GM21529 (cell line): ENCODE results near the gene TTPAL.

Source experiments
- ATAC-seq: cut with Tn5 transposase; IDR thresholded peaks from one replicate; pipeline ENCODE4 v1.9.1; 2021; ENCODE audit not compliant: unreplicated experiment

Gene TTPAL, protein sequence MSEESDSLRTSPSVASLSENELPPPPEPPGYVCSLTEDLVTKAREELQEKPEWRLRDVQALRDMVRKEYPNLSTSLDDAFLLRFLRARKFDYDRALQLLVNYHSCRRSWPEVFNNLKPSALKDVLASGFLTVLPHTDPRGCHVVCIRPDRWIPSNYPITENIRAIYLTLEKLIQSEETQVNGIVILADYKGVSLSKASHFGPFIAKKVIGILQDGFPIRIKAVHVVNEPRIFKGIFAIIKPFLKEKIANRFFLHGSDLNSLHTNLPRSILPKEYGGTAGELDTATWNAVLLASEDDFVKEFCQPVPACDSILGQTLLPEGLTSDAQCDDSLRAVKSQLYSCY

DNA sequence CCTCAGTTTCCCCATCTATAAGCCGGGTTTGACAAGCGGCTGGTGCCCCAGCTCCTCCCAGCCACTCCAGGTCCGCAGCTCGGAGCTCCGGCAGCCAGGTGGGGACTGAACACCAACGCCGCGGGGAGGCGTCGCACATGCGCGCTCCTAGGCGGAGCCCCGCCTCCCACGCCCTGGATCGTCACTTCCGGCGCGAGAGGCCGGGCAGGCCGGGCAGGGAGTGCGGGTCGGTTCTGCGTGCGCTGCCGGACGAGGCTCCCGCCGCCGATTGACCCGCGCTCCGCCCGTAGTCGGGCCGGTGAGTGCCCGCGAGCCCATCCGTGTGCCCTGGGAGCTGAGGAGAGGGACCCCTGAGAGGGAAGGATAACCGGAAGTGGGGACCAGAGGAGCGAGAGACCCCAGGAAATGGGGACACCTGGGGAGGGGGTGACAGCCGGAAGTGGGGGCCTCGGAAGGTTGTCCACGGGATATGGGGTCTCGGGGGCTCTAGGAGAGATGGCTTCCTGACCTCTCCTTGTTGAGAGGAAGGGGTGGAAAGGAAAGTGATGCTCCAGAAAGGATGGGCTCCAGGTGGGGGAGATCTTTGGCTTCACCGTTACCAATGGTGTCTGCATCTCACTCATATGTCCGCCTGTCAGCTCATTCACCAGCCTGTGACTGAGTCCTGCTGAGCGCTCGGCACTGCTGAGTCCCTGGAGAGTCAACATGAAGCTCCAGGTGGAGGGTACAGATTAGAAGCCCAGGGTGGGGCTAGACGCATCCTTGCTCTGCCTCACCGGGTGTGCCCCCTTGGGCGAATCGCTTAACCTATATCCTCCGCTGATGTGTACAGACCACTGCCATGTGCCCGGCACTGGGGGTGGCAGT lies at the start of gene TTPAL:
TTPAL (plus strand) TSS at position 181 of the 867 bp plus-strand sequence. CDS start 4,126 bp downstream, outside the sequence.
- ATAC-seq, result peak; percentile 91

DNA sequence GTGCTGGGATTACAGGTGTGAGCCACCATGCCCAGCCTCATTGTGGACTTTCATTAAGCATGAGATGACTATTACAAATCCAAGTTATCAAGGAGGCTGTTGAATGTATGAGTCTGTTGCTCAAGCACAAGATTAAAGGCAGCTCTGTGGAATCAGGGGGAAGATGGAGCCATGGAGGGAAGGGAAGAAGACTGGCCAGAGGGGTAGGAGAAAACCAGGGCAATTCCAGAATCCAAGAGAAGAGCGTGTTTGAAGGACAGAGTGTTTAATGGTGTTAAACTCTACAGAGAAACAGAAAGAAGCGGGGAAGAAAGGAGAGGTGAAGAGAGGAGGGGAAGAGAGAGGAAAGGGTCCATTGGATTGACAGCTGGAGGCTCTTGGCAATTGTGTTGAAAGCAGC lies 49.8 kb upstream of the TTPAL start:
- no peak for ATAC-seq

DNA sequence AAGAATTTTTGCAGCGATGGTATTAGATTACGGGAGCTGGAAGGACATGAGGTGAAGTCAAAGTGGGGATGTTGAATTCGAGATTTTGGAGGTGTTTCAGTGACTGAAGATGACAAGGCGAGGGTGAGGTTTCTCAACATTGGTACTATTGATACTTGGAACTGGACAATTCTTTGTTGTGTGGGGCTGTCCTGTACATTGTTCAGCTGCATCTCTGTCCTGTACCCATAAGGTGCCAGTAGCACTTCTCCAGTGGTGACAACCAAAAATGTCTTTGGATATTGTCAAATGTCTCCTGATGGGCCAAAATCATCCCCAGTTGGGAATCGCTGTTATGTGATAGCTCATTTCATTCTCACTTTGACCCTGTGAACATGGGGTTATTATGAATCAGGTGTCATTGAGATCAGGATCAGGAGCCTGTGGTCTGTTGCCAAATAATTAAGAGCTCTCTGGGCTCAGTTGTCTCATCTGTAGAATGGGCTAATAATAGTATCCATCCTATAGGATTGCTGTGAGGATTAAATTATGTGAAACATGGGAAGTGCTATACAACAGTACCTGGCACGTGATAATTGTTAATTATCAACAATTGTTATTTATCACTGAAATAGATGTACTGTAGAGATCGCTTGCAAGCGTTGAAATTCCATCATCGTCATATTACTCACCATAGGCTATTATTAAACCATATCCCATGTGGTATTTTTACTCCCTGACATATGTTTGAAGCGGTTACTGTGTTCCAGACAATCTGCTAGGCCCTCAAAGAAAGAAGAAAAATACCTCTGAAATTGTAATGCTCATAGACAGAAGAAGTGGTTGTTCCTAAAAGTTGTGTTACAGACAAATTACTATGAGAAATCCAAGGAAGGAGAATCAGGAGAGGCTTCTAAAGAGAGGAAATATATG lies 48.5 kb upstream of the TTPAL start:
- no peak for ATAC-seq

DNA sequence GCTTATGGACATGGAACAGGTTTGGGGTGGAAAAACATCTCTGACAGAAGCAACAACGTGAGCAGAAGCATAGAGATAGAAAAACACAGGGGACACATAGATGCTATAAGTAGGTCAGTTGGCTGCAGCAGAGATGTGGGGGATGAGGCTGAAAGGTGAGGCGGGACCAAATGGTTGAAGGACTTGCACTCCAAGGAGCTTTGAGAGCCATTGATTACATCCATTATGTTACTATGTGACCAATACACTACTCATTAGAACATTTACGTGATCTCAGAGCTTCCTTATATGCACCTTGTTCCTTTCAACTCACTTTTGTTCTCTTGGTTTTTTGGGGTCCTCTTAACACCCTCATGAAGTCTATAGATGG lies 47.9 kb upstream of the TTPAL start:
- no peak for ATAC-seq

DNA sequence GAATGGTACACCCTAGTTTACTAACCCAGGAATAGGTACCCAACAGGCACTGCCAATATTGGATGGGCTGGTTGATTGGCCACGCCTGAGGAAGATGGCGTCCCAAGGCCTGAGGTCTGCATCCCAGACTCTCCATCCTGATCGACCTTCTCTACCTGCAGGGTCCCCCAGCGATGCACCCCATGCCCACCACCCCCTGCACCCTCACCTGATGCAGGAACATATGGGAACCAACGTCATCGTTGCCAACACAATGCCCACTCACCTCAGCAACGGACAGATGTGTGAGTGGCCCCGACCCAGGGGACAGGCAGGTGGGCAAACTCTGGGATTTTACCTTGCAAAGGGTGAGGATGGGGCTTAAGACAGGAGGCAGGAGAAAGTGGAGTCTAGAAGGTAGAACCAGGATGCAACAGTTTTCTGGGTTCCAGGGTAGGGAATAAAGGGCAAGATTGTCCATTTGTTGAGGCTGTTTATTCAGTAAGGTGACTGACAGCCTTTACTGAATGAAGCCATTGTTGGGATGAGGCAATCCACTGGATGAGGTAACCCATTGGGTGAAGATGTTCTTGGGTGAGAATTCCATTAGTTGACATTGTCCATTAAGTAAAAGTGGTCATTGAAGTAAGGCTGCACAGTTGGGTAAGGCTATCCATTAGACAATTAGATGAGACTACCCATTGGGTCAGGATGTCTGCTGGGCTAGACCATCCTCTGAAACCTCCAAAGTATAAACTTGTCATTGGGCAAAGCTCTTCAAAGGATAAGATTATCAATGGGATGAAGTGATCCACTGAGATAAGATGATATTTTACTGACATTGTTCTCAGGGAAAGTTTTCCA lies 47.3 kb upstream of the TTPAL start:
- ATAC-seq, result no peak

DNA sequence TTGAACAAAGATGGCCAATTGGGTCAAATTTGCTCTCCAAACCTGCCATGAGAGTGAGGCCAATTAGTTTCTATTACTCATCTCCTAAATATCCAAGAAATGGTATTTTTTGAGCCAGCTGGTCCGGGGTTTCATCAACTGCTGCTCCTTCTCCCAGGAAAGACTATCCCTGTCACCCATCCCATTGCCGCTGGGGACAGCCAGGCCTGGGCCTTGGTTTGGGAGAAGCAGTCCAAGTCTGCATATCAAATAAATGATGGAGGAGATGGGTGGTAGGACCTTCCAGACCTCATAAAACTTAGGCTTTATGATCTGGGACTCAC lies 46.7 kb upstream of the TTPAL start:
- ATAC-seq, result no peak

DNA sequence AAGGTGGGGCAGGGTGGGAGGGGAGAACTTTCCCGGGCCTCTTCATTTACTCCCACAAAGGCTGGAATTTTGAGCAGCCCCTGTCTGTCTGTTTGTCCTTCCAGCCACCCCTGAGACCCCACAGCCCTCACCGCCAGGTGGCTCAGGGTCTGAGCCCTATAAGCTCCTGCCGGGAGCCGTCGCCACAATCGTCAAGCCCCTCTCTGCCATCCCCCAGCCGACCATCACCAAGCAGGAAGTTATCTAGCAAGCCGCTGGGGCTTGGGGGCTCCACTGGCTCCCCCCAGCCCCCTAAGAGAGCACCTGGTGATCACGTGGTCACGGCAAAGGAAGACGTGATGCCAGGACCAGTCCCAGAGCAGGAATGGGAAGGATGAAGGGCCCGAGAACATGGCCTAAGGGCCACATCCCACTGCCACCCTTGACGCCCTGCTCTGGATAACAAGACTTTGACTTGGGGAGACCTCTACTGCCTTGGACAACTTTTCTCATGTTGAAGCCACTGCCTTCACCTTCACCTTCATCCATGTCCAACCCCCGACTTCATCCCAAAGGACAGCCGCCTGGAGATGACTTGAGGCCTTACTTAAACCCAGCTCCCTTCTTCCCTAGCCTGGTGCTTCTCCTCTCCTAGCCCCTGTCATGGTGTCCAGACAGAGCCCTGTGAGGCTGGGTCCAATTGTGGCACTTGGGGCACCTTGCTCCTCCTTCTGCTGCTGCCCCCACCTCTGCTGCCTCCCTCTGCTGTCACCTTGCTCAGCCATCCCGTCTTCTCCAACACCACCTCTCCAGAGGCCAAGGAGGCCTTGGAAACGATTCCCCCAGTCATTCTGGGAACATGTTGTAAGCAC lies 46.0 kb upstream of the TTPAL start:
- no peak for ATAC-seq

DNA sequence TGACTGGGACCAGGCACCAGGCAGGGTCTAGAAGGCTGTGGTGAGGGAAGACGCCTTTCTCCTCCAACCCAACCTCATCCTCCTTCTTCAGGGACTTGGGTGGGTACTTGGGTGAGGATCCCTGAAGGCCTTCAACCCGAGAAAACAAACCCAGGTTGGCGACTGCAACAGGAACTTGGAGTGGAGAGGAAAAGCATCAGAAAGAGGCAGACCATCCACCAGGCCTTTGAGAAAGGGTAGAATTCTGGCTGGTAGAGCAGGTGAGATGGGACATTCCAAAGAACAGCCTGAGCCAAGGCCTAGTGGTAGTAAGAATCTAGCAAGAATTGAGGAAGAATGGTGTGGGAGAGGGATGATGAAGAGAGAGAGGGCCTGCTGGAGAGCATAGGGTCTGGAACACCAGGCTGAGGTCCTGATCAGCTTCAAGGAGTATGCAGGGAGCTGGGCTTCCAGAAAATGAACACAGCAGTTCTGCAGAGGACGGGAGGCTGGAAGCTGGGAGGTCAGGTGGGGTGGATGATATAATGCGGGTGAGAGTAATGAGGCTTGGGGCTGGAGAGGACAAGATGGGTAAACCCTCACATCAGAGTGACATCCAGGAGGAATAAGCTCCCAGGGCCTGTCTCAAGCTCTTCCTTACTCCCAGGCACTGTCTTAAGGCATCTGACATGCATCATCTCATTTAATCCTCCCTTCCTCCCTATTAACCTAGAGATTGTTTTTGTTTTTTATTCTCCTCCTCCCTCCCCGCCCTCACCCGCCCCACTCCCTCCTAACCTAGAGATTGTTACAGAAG lies 45.2 kb upstream of the TTPAL start:
- no peak for ATAC-seq

DNA sequence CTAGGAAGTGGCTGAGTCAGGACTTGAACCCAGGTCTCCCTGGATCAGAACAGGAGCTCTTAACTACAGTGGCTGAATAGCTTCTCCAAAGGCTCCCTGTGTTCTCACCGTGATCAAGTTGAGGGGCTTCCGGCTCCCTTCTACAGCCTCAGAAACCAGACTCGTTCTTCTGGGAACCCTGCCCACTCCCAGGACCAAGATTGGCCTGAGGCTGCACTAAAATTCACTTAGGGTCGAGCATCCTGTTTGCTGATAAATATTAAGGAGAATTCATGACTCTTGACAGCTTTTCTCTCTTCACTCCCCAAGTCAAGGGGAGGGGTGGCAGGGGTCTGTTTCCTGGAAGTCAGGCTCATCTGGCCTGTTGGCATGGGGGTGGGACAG lies 44.6 kb upstream of the TTPAL start:
- no peak for ATAC-seq

DNA sequence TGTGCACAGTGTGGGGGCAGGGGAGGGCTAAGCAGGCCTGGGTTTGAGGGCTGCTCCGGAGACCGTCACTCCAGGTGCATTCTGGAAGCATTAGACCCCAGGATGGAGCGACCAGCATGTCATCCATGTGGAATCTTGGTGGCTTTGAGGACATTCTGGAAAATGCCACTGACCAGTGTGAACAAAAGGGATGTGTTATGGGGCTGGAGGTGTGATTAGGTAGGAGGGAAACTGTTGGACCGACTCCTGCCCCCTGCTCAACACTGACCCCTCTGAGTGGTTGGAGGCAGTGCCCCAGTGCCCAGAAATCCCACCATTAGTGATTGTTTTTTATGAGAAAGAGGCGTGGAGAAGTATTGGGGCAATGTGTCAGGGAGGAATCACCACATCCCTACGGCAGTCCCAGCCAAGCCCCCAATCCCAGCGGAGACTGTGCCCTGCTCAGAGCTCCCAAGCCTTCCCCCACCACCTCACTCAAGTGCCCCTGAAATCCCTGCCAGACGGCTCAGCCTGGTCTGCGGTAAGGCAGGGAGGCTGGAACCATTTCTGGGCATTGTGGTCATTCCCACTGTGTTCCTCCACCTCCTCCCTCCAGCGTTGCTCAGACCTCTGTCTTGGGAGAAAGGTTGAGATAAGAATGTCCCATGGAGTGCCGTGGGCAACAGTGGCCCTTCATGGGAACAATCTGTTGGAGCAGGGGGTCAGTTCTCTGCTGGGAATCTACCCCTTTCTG lies 44.0 kb upstream of the TTPAL start:
- no peak for ATAC-seq

DNA sequence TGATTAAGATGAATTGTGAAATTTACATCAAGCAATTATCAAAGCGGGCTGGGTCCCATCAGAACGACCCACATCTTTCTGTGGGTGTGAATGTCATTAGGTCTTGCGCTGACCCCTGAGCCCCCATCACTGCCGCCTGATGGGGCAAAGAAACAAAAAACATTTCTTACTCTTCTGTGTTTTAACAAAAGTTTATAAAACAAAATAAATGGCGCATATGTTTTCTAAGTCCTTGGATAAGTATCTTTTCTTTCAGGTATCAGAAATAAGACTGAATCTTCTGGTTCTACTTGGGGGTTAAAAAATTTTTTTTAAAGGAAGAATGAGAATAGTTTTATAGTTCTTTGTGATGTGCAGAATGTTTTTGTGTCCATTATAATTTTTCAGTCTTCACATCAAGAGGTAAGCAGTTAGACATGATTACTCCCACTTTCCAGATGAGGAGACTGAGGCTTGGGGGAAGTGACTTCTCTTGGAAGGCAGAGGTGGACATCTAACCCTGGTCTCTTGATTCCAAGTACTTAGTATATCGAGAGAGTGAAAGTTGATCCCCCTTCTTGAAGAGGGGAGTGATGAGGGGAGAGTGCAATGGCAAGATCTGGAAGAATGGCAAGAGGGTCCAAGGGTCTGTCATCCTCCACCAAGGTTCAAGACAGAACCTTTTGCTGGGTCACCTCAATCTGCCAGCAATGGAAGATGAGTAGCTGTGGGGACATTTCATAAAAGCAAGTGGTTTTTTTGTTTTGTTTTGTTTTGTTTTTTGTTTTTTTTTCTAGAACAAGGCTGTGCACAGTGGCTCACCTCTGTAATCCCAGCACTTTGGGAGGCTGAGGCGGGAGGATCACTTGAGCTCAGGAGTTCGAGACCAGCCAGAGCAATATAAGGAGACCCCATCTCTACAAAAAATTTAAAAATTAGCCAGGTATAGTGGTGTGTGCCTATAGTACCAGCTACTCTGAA lies 42.8 kb upstream of the TTPAL start:
- ATAC-seq, result no peak

DNA sequence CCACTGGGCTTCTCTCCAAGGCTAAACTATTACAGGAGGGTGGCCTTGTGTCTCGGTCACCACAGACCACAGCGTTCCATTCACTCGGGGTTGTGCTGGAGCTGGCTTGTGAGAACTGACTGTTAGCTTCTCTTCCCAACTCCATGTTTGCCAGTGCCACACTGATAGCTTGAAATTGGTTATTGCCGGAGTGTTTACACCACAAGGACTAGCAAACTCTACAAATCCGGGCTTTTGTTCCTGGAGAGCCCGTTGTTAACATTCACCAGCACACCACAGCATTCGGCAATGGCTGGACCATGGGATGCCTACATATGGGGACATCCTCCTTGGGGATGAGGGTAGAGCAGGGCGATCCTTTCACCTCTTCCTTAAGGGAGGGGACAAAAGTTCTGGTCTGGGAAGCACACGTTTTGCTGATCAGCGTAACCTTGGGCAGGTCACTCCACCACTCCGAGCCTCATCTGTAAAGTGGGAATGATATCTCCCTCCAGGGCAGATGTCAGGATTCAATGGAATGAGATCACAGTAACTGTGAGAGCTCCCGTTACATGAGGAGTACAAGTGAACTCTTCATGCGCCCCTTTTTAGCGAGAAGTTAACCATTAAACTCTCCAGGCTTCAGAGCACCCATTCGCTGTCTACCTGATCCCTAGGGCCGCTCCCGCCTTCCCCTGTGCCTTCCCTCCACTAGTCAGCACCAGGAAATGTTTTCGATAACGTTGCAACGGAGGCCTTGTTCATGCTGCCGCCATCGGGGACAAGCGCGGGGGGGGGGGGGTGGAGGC lies 41.7 kb upstream of the TTPAL start:
- ATAC-seq, result no peak

DNA sequence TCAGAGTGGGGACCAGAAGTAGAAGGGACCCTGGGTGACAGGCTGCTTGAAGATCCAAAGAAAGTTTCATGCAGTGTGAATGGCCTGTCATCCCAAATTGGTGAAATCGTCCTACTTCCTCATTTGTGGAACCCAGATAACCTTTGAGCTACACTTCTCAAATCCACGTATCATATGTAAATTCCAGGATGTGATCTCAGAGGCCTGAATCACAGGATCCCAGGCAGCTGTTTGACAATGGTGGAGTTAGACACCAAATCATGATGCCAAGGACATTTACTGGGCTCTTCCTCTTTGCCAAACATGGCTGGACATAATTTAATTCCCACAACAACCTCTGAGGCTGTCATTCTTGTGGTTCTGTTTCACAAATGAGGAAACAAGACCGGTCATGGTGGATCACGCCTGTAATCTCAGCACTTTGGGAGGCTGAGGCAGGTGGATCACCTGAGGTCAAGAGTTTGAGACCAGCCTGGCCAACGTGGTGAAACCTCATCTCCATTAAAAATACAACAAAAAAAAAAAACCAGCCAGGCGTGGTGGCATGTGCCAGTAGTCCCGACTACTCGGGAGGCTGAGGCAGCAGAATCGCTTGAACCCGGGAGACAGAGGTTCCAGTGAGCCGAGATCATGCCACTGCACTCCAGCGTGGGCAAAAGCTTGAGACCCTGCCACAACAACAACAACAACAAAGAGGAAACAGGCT lies 39.9 kb upstream of the TTPAL start:
- no peak for ATAC-seq

DNA sequence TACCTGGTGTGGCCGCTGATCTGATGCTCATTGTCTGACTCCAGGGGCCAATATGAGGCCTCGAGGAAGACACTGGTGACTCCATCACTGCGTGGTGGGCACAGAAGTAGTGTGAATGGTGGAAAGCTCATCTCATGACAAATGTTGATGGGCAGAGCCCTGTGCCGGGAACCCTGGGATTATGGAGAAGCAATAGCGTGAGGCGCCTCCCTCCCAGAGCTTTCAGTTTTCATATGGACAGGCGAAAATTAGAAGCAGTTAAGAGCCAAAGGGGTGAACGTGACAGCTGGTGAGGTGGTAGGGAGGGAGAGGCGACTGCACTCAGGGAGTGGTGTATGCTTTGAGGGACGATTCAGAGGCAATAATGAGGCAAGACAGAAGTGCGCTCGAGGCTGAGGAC lies 39.3 kb upstream of the TTPAL start:
- ATAC-seq, result no peak

DNA sequence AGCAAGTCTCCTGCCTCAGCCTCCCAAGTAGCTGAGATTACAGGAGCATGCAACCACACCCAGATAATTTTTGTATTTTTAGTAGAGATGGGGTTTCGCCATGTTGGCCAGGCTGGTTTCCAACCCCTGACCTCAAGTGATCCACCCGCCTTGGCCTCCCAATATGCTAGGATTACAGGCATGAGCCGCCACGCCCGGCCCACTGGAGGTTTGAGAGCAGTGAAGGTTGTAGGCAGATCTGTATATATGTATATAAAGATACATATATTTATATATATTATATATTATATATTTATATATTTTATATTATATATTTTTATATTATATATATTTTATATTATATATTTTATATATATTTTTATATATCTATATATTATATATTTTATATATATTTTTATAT lies 38.2 kb upstream of the TTPAL start:
- ATAC-seq, result no peak

DNA sequence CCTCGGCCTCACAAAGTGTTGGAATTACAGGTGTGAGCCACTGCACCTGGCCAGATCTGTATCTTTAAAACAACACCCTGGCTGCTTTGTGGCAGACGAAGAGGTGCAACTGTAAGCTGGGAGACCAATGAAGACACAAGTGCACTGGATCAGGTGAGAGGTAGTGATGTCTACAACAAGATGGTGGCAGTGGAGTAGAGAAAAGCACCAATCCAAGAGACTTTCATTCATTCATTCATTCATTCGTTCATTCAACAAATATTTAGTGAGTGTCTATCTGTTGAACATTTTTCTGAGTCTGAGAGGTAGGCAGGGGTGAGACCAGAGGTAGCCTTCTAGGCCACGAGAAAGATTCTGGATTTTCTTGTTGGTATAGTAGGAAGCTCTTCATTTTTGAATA lies 36.9 kb upstream of the TTPAL start:
- ATAC-seq, result no peak
